ENCODE results near the gene PODN.

DNA sequence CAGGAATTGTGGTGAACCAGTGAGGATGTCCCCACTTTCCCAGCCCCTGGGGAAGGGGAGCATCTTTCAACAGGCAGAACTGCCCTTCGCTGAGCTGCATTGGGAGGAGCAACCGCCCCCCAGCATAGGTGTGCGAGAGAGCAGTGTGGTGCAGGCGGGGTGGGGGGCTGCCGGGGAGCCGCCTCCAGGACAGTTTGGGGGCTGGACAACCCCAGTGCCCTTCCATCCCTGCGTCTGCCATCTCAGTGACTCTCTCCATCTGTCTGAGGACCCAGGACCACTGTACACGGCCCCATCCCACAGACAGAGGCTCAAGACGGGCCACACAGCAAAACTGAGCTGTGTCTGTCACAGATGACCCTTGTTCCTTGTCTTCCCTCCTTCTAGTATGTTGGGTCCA lies 14.2 kb downstream of the PODN start:
- TF ChIP-seq, protein P1, sequence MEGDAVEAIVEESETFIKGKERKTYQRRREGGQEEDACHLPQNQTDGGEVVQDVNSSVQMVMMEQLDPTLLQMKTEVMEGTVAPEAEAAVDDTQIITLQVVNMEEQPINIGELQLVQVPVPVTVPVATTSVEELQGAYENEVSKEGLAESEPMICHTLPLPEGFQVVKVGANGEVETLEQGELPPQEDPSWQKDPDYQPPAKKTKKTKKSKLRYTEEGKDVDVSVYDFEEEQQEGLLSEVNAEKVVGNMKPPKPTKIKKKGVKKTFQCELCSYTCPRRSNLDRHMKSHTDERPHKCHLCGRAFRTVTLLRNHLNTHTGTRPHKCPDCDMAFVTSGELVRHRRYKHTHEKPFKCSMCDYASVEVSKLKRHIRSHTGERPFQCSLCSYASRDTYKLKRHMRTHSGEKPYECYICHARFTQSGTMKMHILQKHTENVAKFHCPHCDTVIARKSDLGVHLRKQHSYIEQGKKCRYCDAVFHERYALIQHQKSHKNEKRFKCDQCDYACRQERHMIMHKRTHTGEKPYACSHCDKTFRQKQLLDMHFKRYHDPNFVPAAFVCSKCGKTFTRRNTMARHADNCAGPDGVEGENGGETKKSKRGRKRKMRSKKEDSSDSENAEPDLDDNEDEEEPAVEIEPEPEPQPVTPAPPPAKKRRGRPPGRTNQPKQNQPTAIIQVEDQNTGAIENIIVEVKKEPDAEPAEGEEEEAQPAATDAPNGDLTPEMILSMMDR (IDR thresholded peaks at IDR 0.05; ENCODE audit: low read length), result no peak
- TF ChIP-seq EZH2 (IDR thresholded peaks at IDR 0.05; ENCODE audit: borderline replicate concordance, low read length), result no peak

Measured in OCI-LY1 (cell line).